Cardiac septum (tissue), 1 donor: ENCODE results near the gene SH3BGR. TPM values are rescaled to one million over a fixed set of nuclear protein-coding genes. Genes with fewer than 3 reads are reported as not detected.
A peak's percentile ranks its signal among the peaks of the same experiment; 100 is the strongest.
"Not testable (repeated sequence)": the region's sequence is repeated elsewhere in the genome, so short reads cannot be mapped to it uniquely, and the experiment has no call there.

ENCODE experiments used
- DNase-seq: peaks from one replicate; pipeline ENCODE4 v3.0.0-alpha.2; 2020; ENCODE audit warnings: low spot score
- intact Hi-C: fragments of 100-400 bp; cut with DNase I; formaldehyde crosslinking; loops from one replicate; pipeline ENCODE4 v1.14.0; 2022
- long read RNA-seq: library from polyadenylated mRNA; unstranded; transcript quantifications from one replicate; pipeline ENCODE4 v2.0.0, GENCODE V29; 2021
- total RNA-seq: library from RNA; stranded (reverse); fragmentation: NEBNext Ultra II Directional; extraction: Animal tissue kit (Norgen Biotek cat#: 25700); gene quantifications from one replicate; pipeline ENCODE4 v1.2.1, GENCODE V29; 2021
- donor health status: DM: no; HTN: no; CAD: no.

Gene SH3BGR
- total RNA-seq = 209 TPM
- long read RNA-seq, transcript SH3BGR-201 (7 exons, 1,251 nt) = major isoform, 119 of 141 reads
- long read RNA-seq, transcript SH3BGR-208 (6 exons, 865 nt) = minor isoform, 5 of 141 reads
- long read RNA-seq, partial matches to known transcripts = 1 of 141 reads
- long read RNA-seq, other reads (novel, unspliced or antisense) = 11 of 141 reads

DNA sequence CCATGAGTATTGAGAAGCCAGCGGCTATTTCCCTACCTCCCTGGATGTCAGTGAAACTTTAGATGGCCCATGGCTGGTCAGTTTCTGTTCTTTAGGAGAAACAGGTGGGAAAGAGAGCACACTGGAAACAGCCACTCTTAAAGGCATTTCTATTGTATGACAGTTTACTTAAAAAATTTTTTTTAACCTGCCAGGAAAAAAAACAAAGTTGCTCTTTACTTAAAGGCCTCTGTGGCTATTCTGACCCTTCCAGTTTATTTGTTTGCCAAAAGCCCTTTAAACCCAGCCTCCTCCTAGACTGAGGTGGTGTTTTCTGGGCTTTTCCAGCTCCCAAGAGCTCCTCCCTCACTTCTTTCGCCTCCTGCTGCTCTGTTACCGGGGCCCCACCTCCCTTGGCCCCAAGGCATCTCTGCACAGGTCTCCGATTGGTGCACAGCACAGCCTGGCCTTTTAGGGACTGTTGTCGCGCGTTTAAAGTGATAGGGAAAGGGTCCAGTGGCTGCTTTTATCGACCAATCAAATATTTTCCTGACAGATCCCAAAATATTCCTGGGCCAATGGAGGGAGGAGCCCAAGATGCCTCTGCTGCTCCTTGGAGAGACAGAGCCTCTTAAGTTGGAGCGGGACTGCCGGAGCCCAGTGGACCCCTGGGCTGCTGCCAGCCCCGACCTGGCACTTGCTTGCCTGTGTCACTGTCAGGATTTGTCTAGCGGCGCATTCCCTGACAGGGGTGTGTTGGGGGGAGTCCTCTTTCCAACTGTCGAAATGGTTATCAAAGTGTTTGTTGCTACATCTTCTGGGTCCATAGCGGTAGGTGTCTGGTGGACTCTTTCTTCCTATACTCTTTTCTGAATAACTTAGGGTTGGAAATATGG lies at the start of gene SH3BGR:
Gene SH3BGR (plus strand): TSS at position 639 of the 875 bp plus-strand sequence. CDS start 127 bp downstream, at position 766.
- intact Hi-C loops = no loop called here
- DNase-seq = peak; percentile 90

GRCh38 chr21:39406065-39406464 lies 45.7 kb upstream of the SH3BGR start:
- intact Hi-C loops = no loop called here

DNA sequence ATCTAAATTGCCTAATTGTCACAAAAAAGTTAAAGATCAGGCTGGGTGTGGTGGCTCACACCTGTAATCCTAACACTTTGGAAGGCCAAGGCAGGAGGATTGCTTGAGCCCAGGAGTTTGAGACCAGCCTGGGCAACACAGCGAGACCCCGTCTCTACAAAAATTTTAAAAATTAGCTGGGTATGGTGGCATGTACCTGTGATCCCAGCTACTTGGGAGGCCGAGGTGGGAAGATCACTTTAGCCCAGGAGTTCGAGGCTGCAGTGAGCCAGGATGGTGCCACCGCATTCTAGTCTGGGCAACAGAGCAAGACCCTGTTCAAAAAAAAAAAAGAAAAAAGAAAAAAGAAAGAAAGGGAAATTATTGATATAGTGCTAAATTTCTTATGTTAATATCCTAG lies 32.6 kb upstream of the SH3BGR start:
- DNase-seq, intact Hi-C loops: not testable (repeated sequence)

More at GRCh38 chr21:39406065-39406464, 45.7 kb upstream of the SH3BGR start:
- DNase-seq = no peak

DNA sequence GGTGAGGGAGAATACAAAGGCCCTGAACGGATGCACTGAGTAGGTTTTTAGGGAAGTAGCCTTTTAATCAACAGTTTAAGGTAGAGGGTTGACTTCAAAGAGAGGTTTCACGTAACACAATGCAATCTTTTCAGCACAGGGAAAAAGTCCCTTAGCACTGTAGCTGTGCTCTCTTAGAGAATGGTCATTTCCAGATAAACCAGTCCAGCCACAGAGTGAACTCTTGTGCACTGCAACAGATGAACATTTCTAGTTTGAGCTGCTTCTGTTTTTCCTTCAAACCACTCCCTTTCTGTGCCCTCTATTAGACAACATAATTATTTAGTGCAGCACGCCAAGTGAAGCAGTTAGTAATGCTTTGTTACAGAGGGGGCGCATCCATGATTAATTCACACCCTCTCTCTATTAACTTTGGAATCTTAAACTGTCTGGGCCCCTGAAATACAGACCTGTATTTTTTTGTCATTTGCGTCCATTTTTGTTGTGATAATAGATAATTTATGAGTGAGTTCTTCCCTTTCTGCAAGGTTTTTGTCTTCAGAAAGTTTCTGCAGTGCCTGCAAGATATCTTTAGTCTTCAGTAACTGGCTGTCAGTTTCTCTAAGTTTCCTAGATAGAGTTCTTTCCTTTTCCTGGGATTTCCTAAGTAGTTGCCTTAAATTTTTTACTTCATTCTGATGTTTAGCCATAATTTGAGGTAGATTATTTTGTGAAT lies 29.1 kb upstream of the SH3BGR start:
- intact Hi-C loops = no loop called here

GRCh38 chr21:39429445-39429844 lies 22.3 kb upstream of the SH3BGR start:
- no peak for DNase-seq
- intact Hi-C loops = no loop called here

More for the DNA sequence above, 29.1 kb upstream of the SH3BGR start:
- no peak for DNase-seq

GRCh38 chr21:39430016-39430415 lies 21.8 kb upstream of the SH3BGR start:
- intact Hi-C loops = no loop called here
- DNase-seq = no peak

DNA sequence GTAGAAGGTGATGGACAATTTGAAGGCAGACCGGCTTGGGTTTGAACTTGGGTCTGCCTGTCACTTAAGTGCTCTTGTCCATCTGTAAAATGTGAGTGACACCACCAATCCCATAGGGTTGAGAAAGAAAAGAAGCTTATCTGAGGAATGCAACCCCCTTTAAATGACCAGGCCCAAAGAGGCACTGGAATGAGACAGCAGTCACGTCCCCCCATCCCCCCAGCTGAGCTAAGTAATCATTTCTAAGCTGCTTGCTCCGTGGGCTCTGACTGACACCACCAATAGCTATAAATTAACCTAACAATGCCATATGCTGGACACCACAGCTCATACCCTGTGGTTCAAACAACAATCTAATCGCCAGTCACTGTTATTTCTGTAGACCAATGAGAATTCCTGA lies 21.3 kb upstream of the SH3BGR start:
- intact Hi-C loops = no loop called here
- DNase-seq = no peak

GRCh38 chr21:39430954-39431353 lies 20.8 kb upstream of the SH3BGR start:
- intact Hi-C loops = no loop called here
- no peak for DNase-seq

- intact Hi-C loops = no loop called here
- DNase-seq = no peak
Measured at GRCh38 chr21:39434950-39435349, 16.8 kb upstream of the SH3BGR start.

DNA sequence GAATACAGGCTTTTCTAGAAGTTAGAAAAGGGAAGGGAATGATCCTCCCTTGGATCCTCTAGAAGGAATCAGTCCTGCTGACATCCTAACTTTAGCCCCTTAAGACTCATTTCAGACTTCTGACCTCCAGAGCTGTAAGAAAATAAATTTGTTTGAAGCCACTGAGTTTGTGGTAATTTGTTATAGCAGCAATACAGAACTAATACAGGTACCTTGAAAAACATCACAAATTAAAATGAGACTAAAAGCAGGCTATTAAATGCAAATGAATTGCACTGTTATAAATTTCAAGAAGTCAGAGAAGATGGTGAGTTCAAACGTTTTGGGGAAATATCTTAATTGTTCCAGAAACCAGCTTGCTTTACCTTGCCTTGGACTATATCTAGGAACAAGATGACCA lies 12.5 kb upstream of the SH3BGR start:
- DNase-seq = no peak
- intact Hi-C loops = no loop called here

DNA sequence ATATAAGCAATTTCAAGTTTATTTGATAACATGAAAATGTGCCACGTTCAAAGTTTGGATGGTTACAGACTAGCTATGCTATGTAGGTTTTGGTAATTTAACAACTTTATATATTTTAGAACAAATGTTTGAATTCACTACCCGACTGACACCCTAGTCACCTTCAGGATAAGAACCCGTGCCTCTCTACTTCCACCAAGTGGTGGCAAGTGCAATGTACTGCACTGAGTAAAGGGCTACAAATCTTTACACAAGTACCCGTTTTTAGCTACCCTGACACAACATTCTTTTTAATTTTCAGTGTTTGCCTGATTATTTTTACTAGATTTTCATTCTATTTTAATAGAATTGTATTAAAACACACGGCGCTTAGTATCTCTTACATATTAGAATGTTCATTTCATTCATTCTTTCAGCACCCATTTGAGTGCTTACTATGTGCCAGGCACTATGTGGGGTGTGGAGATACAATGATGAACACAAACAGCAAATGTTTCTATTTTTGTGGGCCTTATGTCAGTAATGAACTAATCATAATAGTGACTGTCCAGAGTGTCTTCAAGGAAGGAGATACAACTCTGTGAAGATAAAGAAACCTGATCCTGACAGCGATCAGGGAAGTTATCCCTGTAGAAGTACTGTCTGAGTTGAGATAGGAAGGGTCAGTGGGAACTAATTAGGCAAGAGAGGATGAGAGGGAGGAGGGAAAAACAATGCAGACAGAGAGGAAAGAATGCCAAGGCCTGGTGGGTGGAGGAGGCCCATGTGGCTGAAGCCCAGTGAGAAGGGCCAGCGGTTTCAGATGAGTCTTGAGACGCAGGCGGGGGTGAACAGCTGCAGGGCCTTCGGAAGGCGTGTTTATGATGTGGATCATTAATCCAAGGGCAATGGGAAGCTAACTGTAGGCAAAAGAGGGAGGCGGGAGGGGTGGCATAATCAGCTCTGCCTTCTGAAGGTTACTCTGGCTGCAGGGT lies 10.0 kb upstream of the SH3BGR start:
- no peak for DNase-seq
- intact Hi-C loops = loop anchor here (2.0 kb wide), 1 partner anchor 51 kb away; no protein-coding TSS in a partner anchor

- intact Hi-C loops = loop anchor here (2.0 kb wide), 1 partner anchor 132 kb away; the partner anchor contains the start of gene BRWD1
- no peak for DNase-seq
Measured at GRCh38 chr21:39444421-39445180, 7.2 kb upstream of the SH3BGR start.

GRCh38 chr21:39445321-39446269 lies 6.2 kb upstream of the SH3BGR start, which contains the start of gene LCA5L:
LCA5L (minus strand) TSS chr21:39445778; CDS start chr21:39428493, 17,285 bp downstream.
- peak; percentile 94 for DNase-seq
- intact Hi-C loops = loop anchor here (2.0 kb wide), 1 partner anchor 133 kb away; the partner anchor contains the start of gene BRWD1

- intact Hi-C loops = no loop called here
- no peak for DNase-seq
Measured at GRCh38 chr21:39447264-39447663, 4.5 kb upstream of the SH3BGR start.

GRCh38 chr21:39452207-39452969 lies 618 bp downstream of the SH3BGR start:
- no peak for DNase-seq
- intact Hi-C loops = no loop called here

DNA sequence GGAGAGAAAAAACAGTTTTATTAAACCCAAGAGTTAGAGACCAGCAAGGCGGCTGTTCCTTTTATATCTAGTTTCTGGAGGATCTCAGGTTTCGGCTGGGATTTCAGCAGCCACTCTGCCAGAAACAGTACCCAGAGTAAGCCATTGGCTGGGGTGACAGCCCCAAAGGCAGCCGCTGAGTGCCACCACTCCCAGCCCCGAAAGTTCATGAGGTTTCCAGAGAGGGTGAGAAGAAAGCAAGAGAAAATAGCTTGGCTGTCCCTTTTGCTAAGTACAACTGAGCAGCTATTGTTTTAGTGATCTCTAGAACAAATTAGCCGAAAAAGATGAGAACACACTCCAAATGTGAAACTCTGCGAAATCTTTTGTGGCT lies 1.2 kb downstream of the SH3BGR start:
- no peak for DNase-seq
- intact Hi-C loops = no loop called here
